GM18868 (cell line): ENCODE measurements around the gene TMEM132C.
"Not testable (repeated sequence)": the region's sequence is repeated elsewhere in the genome, so short reads cannot be mapped to it uniquely, and the experiment has no call there.

Experiments
- ATAC-seq: cut with Tn5 transposase; IDR thresholded peaks from one replicate; pipeline ENCODE4 v1.9.1; 2021; ENCODE audit warnings: mild to moderate bottlenecking, moderate library complexity; ENCODE audit not compliant: unreplicated experiment

Gene TMEM132C

GRCh38 chr12:128463881-128464280, 196.9 kb downstream of the TMEM132C start:
- no peak for ATAC-seq

GRCh38 chr12:128467882-128468281, 200.9 kb downstream of the TMEM132C start:
- no peak for ATAC-seq

GRCh38 chr12:128468926-128469325, 202.0 kb downstream of the TMEM132C start:
- no peak for ATAC-seq

GRCh38 chr12:128471491-128471890, 204.5 kb downstream of the TMEM132C start:
- no peak for ATAC-seq

- ATAC-seq = no peak
These were observed 207.9 kb downstream of the TMEM132C start for GRCh38 chr12:128474916-128475315.

- no peak for ATAC-seq
These were observed 209.3 kb downstream of the TMEM132C start for GRCh38 chr12:128476266-128476665.

- no peak for ATAC-seq
These were observed 216.7 kb downstream of the TMEM132C start for GRCh38 chr12:128483526-128484255.

GRCh38 chr12:128497376-128497775, 230.4 kb downstream of the TMEM132C start:
- ATAC-seq = not testable (repeated sequence)

- no peak for ATAC-seq
These were observed 240.5 kb downstream of the TMEM132C start for GRCh38 chr12:128507470-128507869.

- ATAC-seq = no peak
These were observed 242.2 kb downstream of the TMEM132C start for GRCh38 chr12:128509170-128509569.

GRCh38 chr12:128510511-128510910, 243.5 kb downstream of the TMEM132C start:
- no peak for ATAC-seq

- ATAC-seq = no peak
These were observed 246.4 kb downstream of the TMEM132C start for GRCh38 chr12:128513331-128513730.

GRCh38 chr12:128513831-128514230, 246.9 kb downstream of the TMEM132C start:
- ATAC-seq = no peak

- no peak for ATAC-seq
These were observed 251.7 kb downstream of the TMEM132C start for GRCh38 chr12:128518644-128519043.

GRCh38 chr12:128519426-128519825, 252.5 kb downstream of the TMEM132C start:
- no peak for ATAC-seq

- ATAC-seq = no peak
These were observed 255.0 kb downstream of the TMEM132C start for GRCh38 chr12:128521981-128522380.

GRCh38 chr12:128524439-128524838, 257.5 kb downstream of the TMEM132C start:
- no peak for ATAC-seq

GRCh38 chr12:128531170-128531569, 264.2 kb downstream of the TMEM132C start:
- no peak for ATAC-seq

- peak; percentile 85 for ATAC-seq
These were observed 267.9 kb downstream of the TMEM132C start for GRCh38 chr12:128534906-128535305.

GRCh38 chr12:128536810-128537209, 269.8 kb downstream of the TMEM132C start:
- no peak for ATAC-seq

- no peak for ATAC-seq
These were observed 270.7 kb downstream of the TMEM132C start for GRCh38 chr12:128537668-128538067.

GRCh38 chr12:128542844-128543243, 275.9 kb downstream of the TMEM132C start:
- no peak for ATAC-seq

GRCh38 chr12:128543460-128543859, 276.5 kb downstream of the TMEM132C start:
- ATAC-seq = no peak
